ENCODE results near the gene AP1G2. TPM values are rescaled to one million over a fixed set of nuclear protein-coding genes. Genes with fewer than 3 reads are reported as not detected.

AP1G2 gene
- total and polyA plus RNA-seq, 4 donors, result 12.4 to 26.6 (median 17.3) TPM

- H3K9ac ChIP-seq (ENCODE audit: low read depth in 1 of 2, low read length in 2 of 2), result no peak overlapping the region
- no peak for DNase-seq (ENCODE audit: low spot score)
Measured at GRCh38 chr14:23602181-23603095, 34.8 kb upstream of the AP1G2 start.

More at GRCh38 chr14:23602181-23603095, 34.8 kb upstream of the AP1G2 start:
- Histone ChIP-seq H3K9me3 (ENCODE audit: control insufficient read depth in 4 of 4, low read length in 3 of 4) (no peaks in the 10 kb centered on the region), H3K4me3 (ENCODE audit: low read depth in 1 of 3, low read length in 3 of 3) (no peak overlapping the region), H3K36me3 (ENCODE audit: control insufficient read depth in 4 of 4, insufficient read depth in 3 of 4, low read depth in 1 of 4, low read length in 3 of 4) (no peaks in the 10 kb centered on the region), H3K27me3 (ENCODE audit: control insufficient read depth in 4 of 4, insufficient read depth in 4 of 4, low read length in 3 of 4) (no peaks in the 10 kb centered on the region), H3K4me1 (ENCODE audit: control insufficient read depth in 4 of 4, insufficient read depth in 4 of 4, low read length in 3 of 4) (no peaks in the 10 kb centered on the region), H3K27ac (ENCODE audit: low read depth in 1 of 2, low read length in 2 of 2) (no peak overlapping the region)
- 93% methylated on average over 12 of the region's 12 CpGs for WGBS
- TF ChIP-seq ATF3 (IDR thresholded peaks at IDR 0.05), result no peak
- TF ChIP-seq NR2F2 (IDR thresholded peaks at IDR 0.05), result no peak
- no peak for TF ChIP-seq JUND (IDR thresholded peaks at IDR 0.05)
- no peak for TF ChIP-seq MAX (IDR thresholded peaks at IDR 0.05)
- TF ChIP-seq RXRA (IDR thresholded peaks at IDR 0.05), result no peak
- TF ChIP-seq REST (IDR thresholded peaks at IDR 0.05), result no peak
- no peak for TF ChIP-seq EGR1 (IDR thresholded peaks at IDR 0.05; ENCODE audit: low read depth in 2 of 2)
- no peak for TF ChIP-seq GABPA (IDR thresholded peaks at IDR 0.05 in 1 of 2, conservative IDR thresholded peaks at IDR 0.05 in 1 of 2)
- no peak for TF ChIP-seq SP1 (IDR thresholded peaks at IDR 0.05)
- no peak for TF ChIP-seq ZBTB33 (IDR thresholded peaks at IDR 0.05)
- TF ChIP-seq FOXA2 (IDR thresholded peaks at IDR 0.05), result no peak
- TF ChIP-seq HNF4G (IDR thresholded peaks at IDR 0.05), result no peak
- no peak for TF ChIP-seq FOXA1 (IDR thresholded peaks at IDR 0.05)
- TF ChIP-seq YY1 (IDR thresholded peaks at IDR 0.05), result no peak
